Activated effector memory CD4-positive, alpha-beta T cell treated with Interleukin-2 at 50 U/mL for 16 hours (primary cell): ENCODE results near the gene GFAP.

ENCODE experiments used
- DNase-seq: peaks from one replicate; pipeline ENCODE4 v3.0.0-alpha.2; 2020

GFAP gene

GRCh38 chr17:44930667-44931066 is 15.4 kb upstream of the GFAP start:
- no peak for DNase-seq

- no peak for DNase-seq
Observed at GRCh38 chr17:44928950-44929720, 13.8 kb upstream of the GFAP start.

GRCh38 chr17:44928136-44928535 is 12.8 kb upstream of the GFAP start:
- DNase-seq = no peak

- no peak for DNase-seq
Observed at GRCh38 chr17:44927696-44928095, 12.4 kb upstream of the GFAP start.

GRCh38 chr17:44926821-44927525 is 11.7 kb upstream of the GFAP start:
- DNase-seq = no peak

- DNase-seq = no peak
Observed at GRCh38 chr17:44925731-44926697, 10.7 kb upstream of the GFAP start.

- no peak for DNase-seq
Observed at GRCh38 chr17:44924107-44924544, 8.8 kb upstream of the GFAP start.

- no peak for DNase-seq
Observed at GRCh38 chr17:44922746-44923470, 7.6 kb upstream of the GFAP start.

GRCh38 chr17:44922136-44922535 is 6.8 kb upstream of the GFAP start:
- no peak for DNase-seq

- DNase-seq = no peak
Observed at GRCh38 chr17:44921122-44921882, 6.0 kb upstream of the GFAP start.

- no peak for DNase-seq
Observed at GRCh38 chr17:44920565-44920940, 5.3 kb upstream of the GFAP start.

GRCh38 chr17:44919885-44920564 is 4.7 kb upstream of the GFAP start:
- peak; percentile 29 for DNase-seq

GRCh38 chr17:44919411-44919810 is 4.1 kb upstream of the GFAP start:
- DNase-seq = no peak

GRCh38 chr17:44918006-44918405 is 2.7 kb upstream of the GFAP start:
- no peak for DNase-seq

- no peak for DNase-seq
Observed at GRCh38 chr17:44917456-44917855, 2.2 kb upstream of the GFAP start.

GRCh38 chr17:44916781-44917241 is 1.5 kb upstream of the GFAP start:
- no peak for DNase-seq

- no peak for DNase-seq
Observed at GRCh38 chr17:44915862-44916780, 821 bp upstream of the GFAP start.

GRCh38 chr17:44914698-44915271 is 515 bp downstream of the GFAP start:
- no peak for DNase-seq

- DNase-seq = no peak
Observed at GRCh38 chr17:44914148-44914547, 1.2 kb downstream of the GFAP start.

- DNase-seq = no peak
Observed at GRCh38 chr17:44913676-44914075, 1.6 kb downstream of the GFAP start.
